GM20000 (cell line): Measurements from ENCODE around the gene FAT2.

Source experiments
- DNase-seq: peaks from one replicate; pipeline ENCODE4 v3.0.0; 2012; ENCODE audit warnings: low spot score
- CTCF ChIP-seq: IDR thresholded peaks from 2 replicates; pipeline ENCODE4 v1.5.1; 2012; ENCODE audit warnings: mild to moderate bottlenecking, control low read depth; ENCODE audit errors: extremely low read depth, missing control alignments

The FAT2 gene

GRCh38 chr5:151600069-151600665 is 9.0 kb upstream of the FAT2 start:
- DNase-seq, result no peak
- TF ChIP-seq CTCF, result no peak

- no peak for DNase-seq
- no peak for TF ChIP-seq CTCF
Measured at GRCh38 chr5:151598984-151599383, 7.9 kb upstream of the FAT2 start.

- TF ChIP-seq CTCF, result no peak
- no peak for DNase-seq
Measured at GRCh38 chr5:151598549-151598948, 7.4 kb upstream of the FAT2 start.

- DNase-seq, result no peak
- TF ChIP-seq CTCF, result no peak
Measured at GRCh38 chr5:151597749-151598148, 6.6 kb upstream of the FAT2 start.

GRCh38 chr5:151596828-151597539 is 5.9 kb upstream of the FAT2 start:
- TF ChIP-seq CTCF, result no peak

GRCh38 chr5:151595411-151595826 is 4.3 kb upstream of the FAT2 start:
- no peak for TF ChIP-seq CTCF
- no peak for DNase-seq

More at GRCh38 chr5:151596828-151597539, 5.9 kb upstream of the FAT2 start:
- DNase-seq, result no peak

GRCh38 chr5:151592855-151593408 is 1.8 kb upstream of the FAT2 start:
- TF ChIP-seq CTCF, result no peak
- DNase-seq, result no peak
